SK-N-SH treated with all-trans-retinoic acid at 6 μM for 48 hours (cell line): ENCODE data around the gene PGAP2.

Experiments used
- ATAC-seq: fragments of 200-7000 bp; cut with Tn5 transposase; 3 replicates; pipeline ENCODE4 v1.9.1; 2020; ENCODE audit warnings: mild to moderate bottlenecking, moderate library complexity
- BACH2 ChIP-seq: fragments of 250-450 bp; sonication (Bioruptor Pico); IDR thresholded peaks from 2 replicates; pipeline ENCODE4 v1.9.0; 2021; ENCODE audit warnings: mild to moderate bottlenecking, borderline replicate concordance
- CSDC2 ChIP-seq: fragments of 250-450 bp; sonication (Bioruptor Pico); IDR thresholded peaks from 2 replicates; pipeline ENCODE4 v1.5.0; 2020; ENCODE audit warnings: mild to moderate bottlenecking, moderate library complexity
- ESRRG ChIP-seq: fragments of 250-450 bp; sonication (Bioruptor Pico); IDR thresholded peaks from 2 replicates; pipeline ENCODE4 v1.6.1; 2021; ENCODE audit warnings: mild to moderate bottlenecking
- GLIS3 ChIP-seq: fragments of 250-450 bp; sonication (Bioruptor Pico); IDR thresholded peaks from 2 replicates; pipeline ENCODE4 v1.5.0; 2020; ENCODE audit warnings: mild to moderate bottlenecking, moderate library complexity
- PPARA ChIP-seq: fragments of 250-450 bp; sonication (Bioruptor Pico); IDR thresholded peaks from 2 replicates; pipeline ENCODE4 v1.5.0; 2020; ENCODE audit warnings: mild to moderate bottlenecking, borderline replicate concordance
- RARB ChIP-seq: fragments of 250-450 bp; sonication (Bioruptor Pico); IDR thresholded peaks from 2 replicates; pipeline ENCODE4 v1.8.0; 2021; ENCODE audit warnings: mild to moderate bottlenecking, moderate library complexity
- TOX ChIP-seq: fragments of 250-450 bp; sonication (Bioruptor Pico); IDR thresholded peaks from 2 replicates; pipeline ENCODE4 v1.8.0; 2021; ENCODE audit warnings: mild to moderate bottlenecking, moderate library complexity, borderline replicate concordance
- ZC3H10 ChIP-seq: fragments of 250-450 bp; sonication (Bioruptor Pico); IDR thresholded peaks from 2 replicates; pipeline ENCODE4 v1.5.1; 2021; ENCODE audit warnings: mild to moderate bottlenecking, moderate library complexity
- ZFP30 ChIP-seq: fragments of 450-650 bp; formaldehyde crosslinking; IDR thresholded peaks from 2 replicates; pipeline ENCODE4 v1.5.0; 2022; ENCODE audit warnings: mild to moderate bottlenecking, moderate library complexity
- ZNF565 ChIP-seq: fragments of 450-650 bp; formaldehyde crosslinking; conservative IDR thresholded peaks from 2 replicates; pipeline ENCODE4 v1.5.0; 2020; ENCODE audit warnings: low read depth, mild to moderate bottlenecking, moderate library complexity
- ZNF70 ChIP-seq: fragments of 450-650 bp; formaldehyde crosslinking; IDR thresholded peaks from 2 replicates; pipeline ENCODE4 v1.5.0; 2020; ENCODE audit warnings: mild to moderate bottlenecking, moderate library complexity
- TF ChIP-seq, protein P1 (sequence below): fragments of 250-450 bp; sonication (Bioruptor Pico); IDR thresholded peaks from 2 replicates; pipeline ENCODE4 v1.8.0; 2021; ENCODE audit warnings: low read depth, mild to moderate bottlenecking, moderate library complexity, borderline replicate concordance
- TF ChIP-seq, protein P2 (sequence below): fragments of 250-450 bp; sonication (Bioruptor Pico); IDR thresholded peaks from 2 replicates; pipeline ENCODE4 v1.5.1; 2021; ENCODE audit warnings: mild to moderate bottlenecking, moderate library complexity
- TF ChIP-seq, protein P3 (sequence below): fragments of 250-450 bp; sonication (Bioruptor Pico); IDR thresholded peaks from 2 replicates; pipeline ENCODE4 v1.5.0; 2020; ENCODE audit warnings: mild to moderate bottlenecking, moderate library complexity
- TF ChIP-seq, protein P4 (sequence below): fragments of 250-450 bp; sonication (Bioruptor Pico); IDR thresholded peaks from 2 replicates; pipeline ENCODE4 v1.5.1; 2020; ENCODE audit warnings: low read depth, mild to moderate bottlenecking, moderate library complexity
- TF ChIP-seq, protein P5 (sequence below): fragments of 250-450 bp; sonication (Bioruptor Pico); IDR thresholded peaks from 2 replicates; pipeline ENCODE4 v1.8.0; 2020; ENCODE audit warnings: mild to moderate bottlenecking, moderate library complexity, borderline replicate concordance

PGAP2 gene

DNA sequence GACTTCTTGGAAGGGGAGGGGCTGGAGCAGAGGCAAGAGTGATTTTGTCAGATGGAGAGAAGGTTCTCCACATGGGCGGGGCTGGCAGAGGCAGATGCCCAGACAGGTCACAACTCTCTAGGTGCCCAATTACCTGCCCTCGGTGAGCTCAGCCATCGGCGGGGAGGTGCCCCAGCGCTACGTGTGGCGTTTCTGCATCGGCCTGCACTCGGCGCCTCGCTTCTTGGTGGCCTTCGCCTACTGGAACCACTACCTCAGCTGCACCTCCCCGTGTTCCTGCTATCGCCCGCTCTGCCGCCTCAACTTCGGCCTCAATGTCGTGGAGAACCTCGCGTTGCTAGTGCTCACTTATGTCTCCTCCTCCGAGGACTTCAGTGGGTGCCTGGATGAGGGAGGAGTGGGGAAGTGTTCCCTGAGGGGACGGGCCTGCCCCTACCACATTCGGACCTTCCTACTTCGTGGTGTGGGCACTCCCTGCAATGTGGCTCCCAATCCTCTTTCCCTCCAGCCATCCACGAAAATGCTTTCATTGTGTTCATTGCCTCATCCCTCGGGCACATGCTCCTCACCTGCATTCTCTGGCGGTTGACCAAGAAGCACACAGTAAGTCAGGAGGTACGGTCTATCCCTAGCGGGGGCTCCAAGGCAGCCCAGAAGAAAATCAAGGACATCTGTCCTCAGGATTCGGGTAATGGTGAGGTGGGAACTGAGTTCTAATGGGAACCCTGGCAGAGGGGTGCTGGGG is 15.6 kb downstream of the PGAP2 start:
- no peak for ATAC-seq
- TF ChIP-seq GLIS3 (CRISPR knock-in tag) (no peak), BACH2 (CRISPR knock-in tag) (no peak), ESRRG (CRISPR knock-in tag) (no peak), ZC3H10 (no peak), RARB (no peak), TOX (CRISPR knock-in tag) (no peak), ZFP30 (no peak), ZNF70 (CRISPR knock-in tag) (no peak), PPARA (no peak)
- TF ChIP-seq, protein P1, sequence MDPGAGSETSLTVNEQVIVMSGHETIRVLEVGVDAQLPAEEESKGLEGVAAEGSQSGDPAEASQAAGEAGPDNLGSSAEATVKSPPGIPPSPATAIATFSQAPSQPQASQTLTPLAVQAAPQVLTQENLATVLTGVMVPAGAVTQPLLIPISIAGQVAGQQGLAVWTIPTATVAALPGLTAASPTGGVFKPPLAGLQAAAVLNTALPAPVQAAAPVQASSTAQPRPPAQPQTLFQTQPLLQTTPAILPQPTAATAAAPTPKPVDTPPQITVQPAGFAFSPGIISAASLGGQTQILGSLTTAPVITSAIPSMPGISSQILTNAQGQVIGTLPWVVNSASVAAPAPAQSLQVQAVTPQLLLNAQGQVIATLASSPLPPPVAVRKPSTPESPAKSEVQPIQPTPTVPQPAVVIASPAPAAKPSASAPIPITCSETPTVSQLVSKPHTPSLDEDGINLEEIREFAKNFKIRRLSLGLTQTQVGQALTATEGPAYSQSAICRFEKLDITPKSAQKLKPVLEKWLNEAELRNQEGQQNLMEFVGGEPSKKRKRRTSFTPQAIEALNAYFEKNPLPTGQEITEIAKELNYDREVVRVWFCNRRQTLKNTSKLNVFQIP (CRISPR knock-in tag): no peak
- TF ChIP-seq, protein P2, sequence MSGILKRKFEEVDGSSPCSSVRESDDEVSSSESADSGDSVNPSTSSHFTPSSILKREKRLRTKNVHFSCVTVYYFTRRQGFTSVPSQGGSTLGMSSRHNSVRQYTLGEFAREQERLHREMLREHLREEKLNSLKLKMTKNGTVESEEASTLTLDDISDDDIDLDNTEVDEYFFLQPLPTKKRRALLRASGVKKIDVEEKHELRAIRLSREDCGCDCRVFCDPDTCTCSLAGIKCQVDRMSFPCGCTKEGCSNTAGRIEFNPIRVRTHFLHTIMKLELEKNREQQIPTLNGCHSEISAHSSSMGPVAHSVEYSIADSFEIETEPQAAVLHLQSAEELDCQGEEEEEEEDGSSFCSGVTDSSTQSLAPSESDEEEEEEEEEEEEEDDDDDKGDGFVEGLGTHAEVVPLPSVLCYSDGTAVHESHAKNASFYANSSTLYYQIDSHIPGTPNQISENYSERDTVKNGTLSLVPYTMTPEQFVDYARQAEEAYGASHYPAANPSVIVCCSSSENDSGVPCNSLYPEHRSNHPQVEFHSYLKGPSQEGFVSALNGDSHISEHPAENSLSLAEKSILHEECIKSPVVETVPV (CRISPR knock-in tag): no peak

DNA sequence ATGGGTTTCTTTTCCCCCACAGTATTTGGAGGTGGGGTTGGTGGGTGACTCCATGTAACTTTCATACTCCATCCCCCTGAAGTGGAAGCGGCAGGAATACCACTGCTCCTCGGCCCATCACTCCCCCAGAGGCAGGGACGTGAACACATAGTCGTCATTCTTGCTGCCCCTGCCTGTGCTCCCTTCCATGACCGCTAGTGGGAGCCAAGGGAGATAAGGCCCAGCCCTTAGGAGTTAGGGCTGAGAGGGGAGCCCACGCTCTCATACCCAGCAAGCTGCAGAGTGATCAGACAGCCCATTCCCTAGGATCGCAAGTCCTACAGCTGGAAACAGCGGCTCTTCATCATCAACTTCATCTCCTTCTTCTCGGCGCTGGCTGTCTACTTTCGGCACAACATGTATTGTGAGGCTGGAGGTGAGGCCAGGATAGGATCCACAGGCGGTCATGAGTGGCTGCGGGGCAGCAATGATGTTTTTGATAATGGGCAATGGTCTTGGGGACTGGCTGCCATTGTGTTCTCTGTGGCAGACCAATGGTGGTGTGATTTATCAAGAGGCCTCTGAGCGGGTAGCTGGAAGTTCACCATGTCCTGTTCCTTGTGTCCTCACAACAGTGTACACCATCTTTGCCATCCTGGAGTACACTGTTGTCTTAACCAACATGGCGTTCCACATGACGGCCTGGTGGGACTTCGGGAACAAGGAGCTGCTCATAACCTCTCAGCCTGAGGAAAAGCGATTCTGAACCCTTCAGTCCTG is 16.5 kb downstream of the PGAP2 start:
- TF ChIP-seq, protein P1 (CRISPR knock-in tag): no peak
- TF ChIP-seq, protein P2 (CRISPR knock-in tag): no peak
- TF ChIP-seq ZNF70 (CRISPR knock-in tag): no peak
- TF ChIP-seq, protein P3, sequence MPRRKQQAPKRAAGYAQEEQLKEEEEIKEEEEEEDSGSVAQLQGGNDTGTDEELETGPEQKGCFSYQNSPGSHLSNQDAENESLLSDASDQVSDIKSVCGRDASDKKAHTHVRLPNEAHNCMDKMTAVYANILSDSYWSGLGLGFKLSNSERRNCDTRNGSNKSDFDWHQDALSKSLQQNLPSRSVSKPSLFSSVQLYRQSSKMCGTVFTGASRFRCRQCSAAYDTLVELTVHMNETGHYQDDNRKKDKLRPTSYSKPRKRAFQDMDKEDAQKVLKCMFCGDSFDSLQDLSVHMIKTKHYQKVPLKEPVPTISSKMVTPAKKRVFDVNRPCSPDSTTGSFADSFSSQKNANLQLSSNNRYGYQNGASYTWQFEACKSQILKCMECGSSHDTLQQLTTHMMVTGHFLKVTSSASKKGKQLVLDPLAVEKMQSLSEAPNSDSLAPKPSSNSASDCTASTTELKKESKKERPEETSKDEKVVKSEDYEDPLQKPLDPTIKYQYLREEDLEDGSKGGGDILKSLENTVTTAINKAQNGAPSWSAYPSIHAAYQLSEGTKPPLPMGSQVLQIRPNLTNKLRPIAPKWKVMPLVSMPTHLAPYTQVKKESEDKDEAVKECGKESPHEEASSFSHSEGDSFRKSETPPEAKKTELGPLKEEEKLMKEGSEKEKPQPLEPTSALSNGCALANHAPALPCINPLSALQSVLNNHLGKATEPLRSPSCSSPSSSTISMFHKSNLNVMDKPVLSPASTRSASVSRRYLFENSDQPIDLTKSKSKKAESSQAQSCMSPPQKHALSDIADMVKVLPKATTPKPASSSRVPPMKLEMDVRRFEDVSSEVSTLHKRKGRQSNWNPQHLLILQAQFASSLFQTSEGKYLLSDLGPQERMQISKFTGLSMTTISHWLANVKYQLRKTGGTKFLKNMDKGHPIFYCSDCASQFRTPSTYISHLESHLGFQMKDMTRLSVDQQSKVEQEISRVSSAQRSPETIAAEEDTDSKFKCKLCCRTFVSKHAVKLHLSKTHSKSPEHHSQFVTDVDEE: no peak
- TF ChIP-seq, protein P4, sequence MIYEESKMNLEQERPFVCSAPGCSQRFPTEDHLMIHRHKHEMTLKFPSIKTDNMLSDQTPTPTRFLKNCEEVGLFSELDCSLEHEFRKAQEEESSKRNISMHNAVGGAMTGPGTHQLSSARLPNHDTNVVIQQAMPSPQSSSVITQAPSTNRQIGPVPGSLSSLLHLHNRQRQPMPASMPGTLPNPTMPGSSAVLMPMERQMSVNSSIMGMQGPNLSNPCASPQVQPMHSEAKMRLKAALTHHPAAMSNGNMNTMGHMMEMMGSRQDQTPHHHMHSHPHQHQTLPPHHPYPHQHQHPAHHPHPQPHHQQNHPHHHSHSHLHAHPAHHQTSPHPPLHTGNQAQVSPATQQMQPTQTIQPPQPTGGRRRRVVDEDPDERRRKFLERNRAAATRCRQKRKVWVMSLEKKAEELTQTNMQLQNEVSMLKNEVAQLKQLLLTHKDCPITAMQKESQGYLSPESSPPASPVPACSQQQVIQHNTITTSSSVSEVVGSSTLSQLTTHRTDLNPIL (CRISPR knock-in tag): no peak
- TF ChIP-seq BACH2 (CRISPR knock-in tag): no peak
- no peak for TF ChIP-seq ZC3H10
- TF ChIP-seq ZFP30: no peak
- TF ChIP-seq ESRRG (CRISPR knock-in tag): no peak
- TF ChIP-seq, protein P5, sequence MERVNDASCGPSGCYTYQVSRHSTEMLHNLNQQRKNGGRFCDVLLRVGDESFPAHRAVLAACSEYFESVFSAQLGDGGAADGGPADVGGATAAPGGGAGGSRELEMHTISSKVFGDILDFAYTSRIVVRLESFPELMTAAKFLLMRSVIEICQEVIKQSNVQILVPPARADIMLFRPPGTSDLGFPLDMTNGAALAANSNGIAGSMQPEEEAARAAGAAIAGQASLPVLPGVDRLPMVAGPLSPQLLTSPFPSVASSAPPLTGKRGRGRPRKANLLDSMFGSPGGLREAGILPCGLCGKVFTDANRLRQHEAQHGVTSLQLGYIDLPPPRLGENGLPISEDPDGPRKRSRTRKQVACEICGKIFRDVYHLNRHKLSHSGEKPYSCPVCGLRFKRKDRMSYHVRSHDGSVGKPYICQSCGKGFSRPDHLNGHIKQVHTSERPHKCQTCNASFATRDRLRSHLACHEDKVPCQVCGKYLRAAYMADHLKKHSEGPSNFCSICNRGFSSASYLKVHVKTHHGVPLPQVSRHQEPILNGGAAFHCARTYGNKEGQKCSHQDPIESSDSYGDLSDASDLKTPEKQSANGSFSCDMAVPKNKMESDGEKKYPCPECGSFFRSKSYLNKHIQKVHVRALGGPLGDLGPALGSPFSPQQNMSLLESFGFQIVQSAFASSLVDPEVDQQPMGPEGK (CRISPR knock-in tag): no peak
- no peak for TF ChIP-seq CSDC2 (CRISPR knock-in tag)
- no peak for TF ChIP-seq ZNF565 (CRISPR knock-in tag)
- no peak for TF ChIP-seq PPARA
- peak; percentile 65 for ATAC-seq
